HG03469 (cell line): ENCODE measurements around the gene SKA3.

Source experiments
- ATAC-seq: cut with Tn5 transposase; IDR thresholded peaks from one replicate; pipeline ENCODE4 v1.9.1; 2021; ENCODE audit warnings: mild to moderate bottlenecking, moderate library complexity, moderate number of reproducible peaks; ENCODE audit not compliant: unreplicated experiment

The SKA3 gene

DNA sequence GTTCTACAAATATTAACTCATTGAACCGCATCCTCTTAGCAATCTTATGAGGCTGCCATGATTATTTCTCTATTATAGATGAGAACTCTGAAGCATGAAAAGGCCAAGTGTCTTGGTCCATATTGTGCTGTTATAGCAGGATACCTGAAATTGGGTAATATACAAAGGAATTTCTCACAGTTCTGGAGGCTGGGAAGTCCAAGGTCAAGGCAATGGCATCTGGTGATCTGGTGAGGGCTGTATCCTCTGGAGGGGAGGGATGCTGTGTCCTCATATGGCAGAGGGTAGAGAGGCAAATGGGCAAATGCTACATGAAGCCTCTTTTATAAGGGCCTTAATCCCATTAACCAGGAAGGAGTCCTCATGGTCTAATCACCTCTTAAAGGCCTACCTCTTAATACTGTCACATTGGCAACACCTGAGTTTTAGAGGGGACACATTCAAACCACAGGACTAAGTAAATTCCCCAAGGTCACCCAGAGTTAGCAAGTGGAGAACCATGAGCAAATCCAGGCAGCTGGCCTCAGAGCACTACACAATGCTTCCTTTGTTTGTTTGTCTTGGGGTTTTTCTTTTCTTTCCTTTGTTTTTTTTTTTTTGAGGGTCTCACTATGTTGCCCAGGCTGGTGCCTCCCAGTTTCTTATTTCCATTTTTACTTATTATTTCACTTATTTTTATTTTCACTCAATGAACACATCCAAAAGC is 59.1 kb downstream of the SKA3 start:
- ATAC-seq = no peak

DNA sequence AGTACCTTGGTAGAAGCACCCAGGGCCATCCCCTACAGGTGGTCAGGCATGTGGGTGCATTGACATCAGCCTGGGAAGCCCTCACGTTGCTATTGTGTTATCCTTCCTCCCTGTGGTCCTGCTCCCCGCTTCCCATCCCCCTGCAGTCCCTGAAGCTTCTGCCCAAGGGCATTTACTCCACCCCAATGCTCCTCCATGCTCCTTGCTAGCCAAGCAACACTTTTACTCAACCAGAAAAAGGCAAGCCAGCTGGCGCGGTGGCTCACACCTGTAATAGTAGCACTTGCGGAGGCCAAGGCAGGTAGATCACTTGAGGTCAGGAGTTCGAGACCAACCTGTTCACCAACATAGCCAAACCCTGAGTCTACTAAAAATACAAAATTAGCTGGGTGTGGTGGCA is 60.2 kb downstream of the SKA3 start:
- no peak for ATAC-seq

DNA sequence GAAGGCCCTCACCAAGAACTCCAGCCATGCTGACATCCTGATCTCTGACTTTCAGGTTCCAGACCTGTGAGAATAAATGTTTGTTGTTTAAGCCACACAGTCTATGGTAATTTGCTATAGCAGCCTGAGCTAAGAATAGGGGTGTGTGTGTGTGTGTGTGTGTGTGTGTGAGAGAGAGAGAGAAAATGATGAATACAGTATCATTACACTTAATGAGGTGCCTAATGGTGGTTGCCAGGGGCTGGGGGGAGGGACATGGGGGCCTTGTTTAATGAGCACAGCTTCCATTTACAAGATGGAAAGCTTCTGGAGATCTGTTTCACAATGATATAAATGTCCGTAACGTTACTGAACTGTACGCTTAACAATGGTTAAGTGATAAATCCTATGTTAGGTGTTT is 61.1 kb downstream of the SKA3 start:
- ATAC-seq = no peak

DNA sequence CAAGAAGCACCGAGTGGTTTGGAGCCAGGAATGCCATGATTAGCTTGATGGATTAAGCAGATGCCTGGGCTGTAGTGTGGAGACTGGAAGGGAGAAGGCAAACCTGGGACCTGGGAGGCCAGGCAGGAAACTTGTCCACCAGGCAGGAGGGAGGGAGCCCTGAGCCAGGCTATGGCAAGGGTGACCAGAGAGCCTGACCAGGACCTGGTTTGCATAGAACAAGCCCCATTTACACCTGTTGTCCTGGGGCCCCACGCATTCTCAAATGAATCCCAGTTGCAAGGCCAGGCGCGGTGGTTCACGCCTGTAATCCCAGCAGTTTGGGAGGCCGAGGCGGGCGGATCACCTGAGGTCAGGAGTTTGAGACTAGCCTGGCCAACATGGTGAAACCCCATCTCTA is 64.8 kb downstream of the SKA3 start:
- no peak for ATAC-seq

DNA sequence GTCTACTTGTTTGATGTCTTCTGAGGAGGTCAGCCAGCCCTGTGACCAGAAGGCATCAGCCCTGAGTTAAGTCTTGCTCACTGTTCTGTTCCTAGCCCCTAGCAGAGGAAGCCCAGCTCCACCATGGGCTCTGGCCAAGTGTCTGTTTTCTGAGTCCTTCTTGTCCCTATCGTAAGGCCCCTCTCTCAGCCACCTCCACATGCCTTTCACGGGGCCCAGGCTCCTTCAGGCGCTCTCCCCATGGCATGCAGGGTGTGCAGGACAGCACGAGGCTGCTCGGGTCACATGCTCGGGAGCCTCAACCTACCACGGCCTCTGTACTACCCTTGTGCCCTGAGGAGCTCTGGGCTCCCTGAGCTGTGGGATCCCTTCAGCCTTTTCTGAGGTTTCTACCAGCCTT is 67.2 kb downstream of the SKA3 start:
- no peak for ATAC-seq

DNA sequence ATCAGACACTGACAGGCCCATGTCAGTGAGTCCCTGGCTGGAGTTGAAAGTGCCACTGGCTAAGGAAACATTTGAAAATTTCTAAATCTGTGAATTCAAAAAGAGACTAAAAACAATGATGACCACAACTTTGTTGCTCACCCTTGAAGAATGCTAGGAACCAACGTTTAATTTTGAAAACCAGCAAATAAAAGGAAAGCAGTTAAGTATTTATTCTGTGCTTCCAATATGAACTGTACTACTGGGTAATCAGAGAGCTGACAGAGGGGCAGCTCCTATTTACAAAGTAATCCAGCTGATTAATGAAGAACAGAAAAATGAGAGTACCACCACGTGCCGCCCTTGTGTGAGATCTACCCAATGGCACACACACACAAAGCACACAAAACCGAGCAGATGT is 70.3 kb downstream of the SKA3 start:
- no peak for ATAC-seq

DNA sequence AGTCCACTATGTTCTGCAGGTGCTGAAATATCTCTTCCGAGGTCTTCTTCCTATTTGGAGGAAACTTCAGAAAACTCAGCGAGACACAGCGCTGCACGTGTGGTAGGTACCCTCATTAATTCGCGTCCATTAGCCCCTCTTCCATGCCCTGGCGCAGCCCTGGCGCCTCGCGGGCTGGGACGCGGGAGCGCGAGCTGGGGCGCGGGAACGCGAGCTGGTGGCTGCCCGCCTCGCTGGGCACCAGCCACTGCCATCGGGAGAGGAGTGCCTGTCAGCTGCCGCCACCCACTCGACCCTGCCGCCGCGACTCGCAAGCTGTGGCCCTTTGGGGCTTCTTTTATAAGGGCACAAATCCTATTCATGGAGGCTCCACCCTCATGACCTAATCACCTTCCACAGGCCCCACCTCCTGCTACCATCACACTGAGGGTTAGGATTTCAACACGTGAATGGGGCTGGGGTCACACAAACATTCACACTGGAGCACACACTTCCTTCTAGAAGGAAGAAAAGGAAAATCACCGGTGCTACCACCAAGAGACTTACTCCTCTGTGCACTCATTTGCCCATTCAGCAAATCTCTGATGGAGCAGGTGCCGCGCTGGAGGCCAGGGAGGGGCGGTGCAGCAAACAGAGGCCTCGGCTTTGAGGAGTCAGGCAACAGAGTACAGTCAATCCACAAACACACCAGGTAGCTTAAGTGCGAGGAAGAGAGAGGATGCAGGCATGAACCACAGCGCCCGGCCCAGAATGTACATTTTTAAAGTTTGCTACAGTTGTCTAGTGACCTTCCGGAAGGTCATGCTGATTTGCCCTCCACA is 71.9 kb downstream of the SKA3 start:
- ATAC-seq = no peak
